C1 segment of cervical spinal cord (tissue), 14 donors: Measurements from ENCODE around the gene LUC7L3.
"Not testable (repeated sequence)": the region's sequence is repeated elsewhere in the genome, so short reads cannot be mapped to it uniquely, and the experiment has no call there.

ENCODE experiments used
- DNase-seq, 14 donors: peaks; one replicate each; lab custom pipeline; 2025; lab: John Stamatoyannopoulos, UW

Gene LUC7L3

GRCh38 chr17:50708050-50709000 is 11.1 kb upstream of the LUC7L3 start:
- peak in 6 of 14 donors; percentile 10 to 71 (median 34) for DNase-seq

- not testable (repeated sequence) for DNase-seq
Measured at GRCh38 chr17:50709053-50709452, 10.3 kb upstream of the LUC7L3 start.

GRCh38 chr17:50710025-50710424 is 9.4 kb upstream of the LUC7L3 start:
- no peak for DNase-seq

DNA sequence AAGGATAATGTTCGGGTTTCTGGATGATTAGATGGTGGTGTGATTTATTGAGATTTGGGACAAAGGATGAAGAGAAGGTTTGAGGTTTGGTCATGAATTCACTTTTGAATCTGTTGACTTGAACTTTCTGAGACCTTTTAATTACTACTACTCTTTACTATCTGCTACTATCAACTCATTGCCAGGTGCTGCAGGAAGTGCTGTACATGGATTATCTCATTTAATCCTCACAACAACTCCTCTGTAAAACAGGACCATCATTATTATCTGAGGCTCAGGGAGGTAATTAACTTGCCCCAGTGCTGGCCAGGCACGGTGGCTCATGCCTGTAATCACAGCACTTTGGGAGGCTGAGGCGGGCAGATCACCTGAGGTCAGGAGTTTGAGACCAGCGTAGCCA is 8.8 kb upstream of the LUC7L3 start:
- no peak for DNase-seq

DNA sequence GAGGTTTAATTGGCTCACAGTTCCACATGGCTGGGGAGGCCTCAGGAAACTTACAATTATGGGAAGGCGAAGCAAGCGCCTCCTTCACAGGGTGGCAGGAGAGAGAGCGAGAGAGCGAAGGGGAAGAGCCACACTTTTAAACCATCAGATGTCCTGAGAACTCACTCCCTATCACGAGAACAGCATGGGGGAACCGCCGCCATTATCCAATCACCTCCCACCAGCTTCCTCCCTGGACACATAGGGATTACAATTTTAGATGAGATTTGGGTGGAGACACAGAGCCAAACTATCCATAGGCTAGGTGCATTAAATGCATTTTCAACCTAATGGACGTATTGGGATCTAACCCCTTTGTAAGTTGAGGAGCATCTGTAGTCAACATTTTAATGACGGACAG is 6.8 kb upstream of the LUC7L3 start:
- DNase-seq, result no peak

DNA sequence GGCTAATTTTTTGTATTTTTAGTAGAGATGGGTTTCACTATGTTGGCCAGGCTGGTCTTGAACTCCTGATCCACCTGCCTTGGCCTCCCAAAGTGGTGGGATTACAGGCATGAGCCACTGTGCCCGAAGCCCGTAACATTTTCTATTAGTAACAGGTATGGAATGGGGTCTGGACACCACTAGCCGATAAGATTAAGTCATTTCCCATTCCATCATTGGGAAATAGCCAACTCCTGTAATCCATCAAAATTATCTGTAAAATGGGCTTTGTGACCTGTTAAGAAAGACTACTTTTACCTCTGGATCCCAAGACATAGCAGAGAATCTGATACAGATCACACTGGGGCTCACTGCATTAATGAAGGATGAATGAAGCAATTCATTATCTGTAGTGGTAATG is 3.9 kb upstream of the LUC7L3 start:
- no peak for DNase-seq

DNA sequence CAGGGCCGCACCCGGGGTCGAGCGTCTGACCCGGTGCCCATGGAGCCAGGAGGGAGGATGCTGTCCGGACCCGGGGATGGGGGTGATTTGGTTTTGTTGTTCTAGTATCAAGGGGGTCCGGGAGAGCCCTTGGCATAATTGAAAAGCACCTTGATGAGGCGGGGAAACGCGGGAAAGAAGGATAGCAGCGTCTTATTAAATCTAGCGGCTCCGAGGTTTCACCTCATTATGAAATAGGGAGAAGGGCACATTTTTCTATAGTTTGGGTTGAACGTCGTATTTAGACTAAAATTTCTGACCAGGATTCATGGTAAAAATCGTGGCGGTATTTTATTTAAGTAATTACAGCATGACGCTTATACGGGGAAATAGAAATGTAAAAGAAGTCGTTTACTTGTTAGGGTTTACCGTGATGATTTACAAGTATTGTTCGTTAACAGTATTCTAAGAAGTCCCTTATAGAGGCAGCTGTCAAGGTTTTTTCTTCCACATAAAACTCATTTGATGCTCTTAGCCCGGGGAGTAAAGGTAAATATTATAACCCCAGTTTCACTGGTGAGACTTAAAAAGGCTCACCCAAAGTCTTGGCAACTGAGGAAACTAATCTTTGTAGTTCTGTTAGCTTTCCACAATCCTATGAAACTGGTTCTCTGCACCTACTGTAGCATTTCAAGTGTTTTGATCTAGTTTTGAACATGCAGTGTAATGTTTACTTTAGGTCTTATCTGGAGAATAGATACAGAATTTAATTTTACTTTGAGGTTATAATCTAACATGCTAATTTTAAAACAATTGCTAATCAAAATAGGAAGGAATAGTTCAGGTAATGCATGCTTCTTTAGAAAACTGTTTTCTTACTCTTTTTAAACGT is 756 bp downstream of the LUC7L3 start:
- DNase-seq, result no peak

GRCh38 chr17:50721194-50722010 is 2.0 kb downstream of the LUC7L3 start:
- no peak for DNase-seq

GRCh38 chr17:50722746-50723145 is 3.3 kb downstream of the LUC7L3 start:
- no peak for DNase-seq

- not testable (repeated sequence) for DNase-seq
Measured at GRCh38 chr17:50724622-50725021, 5.2 kb downstream of the LUC7L3 start.

DNA sequence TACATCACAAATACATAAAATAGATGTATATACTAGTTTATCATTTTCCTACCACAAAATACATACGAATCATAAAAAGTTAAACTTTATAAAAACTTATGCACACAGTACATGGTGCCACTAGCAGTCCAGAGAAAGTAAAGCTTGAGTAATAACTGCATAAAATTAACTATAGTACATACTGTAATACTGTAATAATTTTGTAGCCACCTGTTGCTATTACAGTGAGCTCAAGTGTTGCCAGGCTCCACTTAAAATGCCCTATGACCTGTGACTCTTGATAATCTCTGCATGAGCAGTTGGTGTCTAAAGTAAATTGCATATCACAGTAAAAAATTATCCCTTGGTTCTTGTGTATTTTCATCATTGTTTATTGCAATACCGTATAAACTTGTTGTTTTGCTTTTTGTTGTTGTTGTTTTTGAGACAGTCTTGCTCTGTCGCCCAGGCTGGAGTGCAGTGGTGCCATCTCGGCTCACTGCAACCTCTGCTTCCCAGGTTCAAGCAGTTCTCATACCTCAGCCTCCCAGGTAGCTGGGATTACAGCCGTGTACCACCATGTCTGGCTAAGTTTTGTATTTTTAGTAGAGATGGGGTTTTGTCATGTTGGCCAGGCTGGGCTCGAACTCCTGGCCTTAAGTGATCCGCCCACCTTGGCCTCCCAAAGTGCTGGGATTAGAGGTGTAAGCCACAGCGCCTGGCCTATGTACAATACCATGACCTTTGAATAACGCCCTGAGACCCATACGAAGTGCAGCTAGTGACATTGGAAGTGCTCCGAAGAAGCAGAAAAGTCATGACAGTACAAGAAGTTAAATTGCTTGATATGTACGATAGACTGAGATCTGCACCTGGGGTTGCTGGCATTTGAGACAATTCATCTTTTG is 6.6 kb downstream of the LUC7L3 start:
- DNase-seq, result no peak

- DNase-seq, result no peak
Measured at GRCh38 chr17:50728112-50728429, 8.7 kb downstream of the LUC7L3 start.

DNA sequence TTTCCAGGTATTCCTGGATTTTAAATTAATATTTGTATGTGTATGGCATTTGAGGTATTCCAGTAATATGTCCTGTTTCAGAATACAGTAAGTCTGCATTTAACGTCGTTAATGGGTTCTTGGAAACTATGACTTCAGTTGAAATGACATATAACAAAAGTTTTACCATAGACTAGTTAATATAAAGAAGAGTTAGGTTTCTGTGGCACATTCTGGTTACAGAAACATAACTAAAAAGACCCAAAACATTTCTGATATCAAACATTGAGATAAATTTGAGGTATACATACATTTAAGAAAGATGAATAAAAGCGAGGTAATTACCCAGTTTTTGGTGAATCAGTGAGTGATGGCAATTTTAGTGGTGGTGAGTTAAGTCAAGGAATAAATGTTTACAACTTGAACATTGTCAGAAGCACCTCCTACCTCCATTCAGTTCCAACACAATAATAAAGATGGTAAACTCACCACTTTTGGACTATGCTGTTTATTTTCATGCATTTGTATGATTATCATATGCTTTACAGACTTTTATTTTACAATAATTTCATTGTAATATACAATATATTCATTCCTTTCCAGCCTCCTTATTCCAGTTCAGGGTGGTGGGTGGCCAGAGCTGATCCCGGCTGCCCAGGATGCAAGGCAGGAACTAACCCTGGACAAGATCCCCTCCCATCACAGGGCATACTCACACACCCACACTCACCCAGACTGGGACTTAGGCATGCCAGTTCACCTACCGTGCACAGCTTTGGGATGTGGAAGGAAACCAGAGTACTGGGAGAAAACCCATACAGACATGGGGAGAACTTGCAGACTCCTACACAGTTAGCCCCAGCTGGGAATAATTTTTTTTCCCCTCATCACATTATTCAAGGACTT is 9.7 kb downstream of the LUC7L3 start:
- no peak for DNase-seq

GRCh38 chr17:50731575-50732460 is 12.4 kb downstream of the LUC7L3 start:
- no peak for DNase-seq

GRCh38 chr17:50735287-50735686 is 15.9 kb downstream of the LUC7L3 start:
- DNase-seq, result no peak

GRCh38 chr17:50737118-50737698 is 17.8 kb downstream of the LUC7L3 start:
- DNase-seq, result no peak

DNA sequence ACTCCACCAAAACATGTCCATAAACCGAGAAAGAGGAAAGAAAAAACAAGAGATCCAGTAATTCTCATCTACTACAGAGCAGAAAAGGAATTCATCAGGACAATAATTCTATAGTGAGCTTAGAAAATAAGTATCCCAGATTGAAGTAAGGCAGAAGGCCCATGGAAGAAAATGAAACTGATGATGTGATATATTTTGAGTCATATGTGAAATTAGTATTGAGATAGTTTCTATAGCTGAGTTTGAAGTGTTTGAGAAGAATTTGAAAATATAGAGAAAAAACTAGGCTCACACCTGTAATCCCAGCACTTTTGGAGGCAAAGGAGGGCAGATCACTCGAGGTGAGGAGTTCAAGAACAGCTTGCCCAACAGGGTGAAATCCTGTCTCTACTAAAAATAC is 19.7 kb downstream of the LUC7L3 start:
- DNase-seq, result no peak

DNA sequence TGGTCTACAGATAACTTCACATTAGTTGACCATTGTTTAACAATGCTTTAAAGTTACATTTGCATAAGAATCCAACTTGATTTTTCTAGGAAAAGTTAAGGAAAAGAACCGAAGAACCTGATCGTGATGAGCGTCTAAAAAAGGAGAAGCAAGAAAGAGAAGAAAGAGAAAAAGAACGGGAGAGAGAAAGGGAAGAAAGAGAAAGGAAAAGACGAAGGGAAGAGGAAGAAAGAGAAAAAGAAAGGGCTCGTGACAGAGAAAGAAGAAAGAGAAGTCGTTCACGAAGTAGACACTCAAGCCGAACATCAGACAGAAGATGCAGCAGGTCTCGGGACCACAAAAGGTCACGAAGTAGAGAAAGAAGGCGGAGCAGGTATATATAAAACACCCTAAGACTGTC is 26.2 kb downstream of the LUC7L3 start:
- no peak for DNase-seq
